IMR-90 (cell line): Measurements from ENCODE around the gene ROBO1. TPM values are rescaled to one million over a fixed set of nuclear protein-coding genes. Genes with fewer than 3 reads are reported as not detected.

Experiments used
- BHLHE40 ChIP-seq: fragments of 150-350 bp; IDR thresholded peaks from 2 replicates; pipeline ENCODE4 v1.6.1; 2016; ENCODE audit warnings: mild to moderate bottlenecking, low read depth, low read length
- CEBPB ChIP-seq: IDR thresholded peaks from 2 replicates; pipeline ENCODE4 v1.6.1; 2012; ENCODE audit warnings: low read depth, low read length, improper control_type of control experiment
- CTCF ChIP-seq: conservative IDR thresholded peaks from 2 replicates; pipeline ENCODE4 v1.5.1; 2012; ENCODE audit warnings: mild to moderate bottlenecking, low read depth, low read length, improper control_type of control experiment
- MXI1 ChIP-seq: IDR thresholded peaks from 2 replicates; pipeline ENCODE4 v1.6.1; 2012; ENCODE audit warnings: low read depth, mild to moderate bottlenecking, low read length, moderate library complexity, borderline replicate concordance
- RFX5 ChIP-seq: IDR thresholded peaks from 2 replicates; pipeline ENCODE4 v1.8.0; 2012; ENCODE audit warnings: low read depth, mild to moderate bottlenecking, low read length, moderate library complexity
- polyA plus RNA-seq, 3 experiments: library from polyadenylated mRNA; depleted of rRNA; stranded (reverse); fragments of >200 nt; gene quantifications; 2 replicates each; pipeline ENCODE4 v1.2.3, GENCODE V29; 2012; ENCODE audit warnings: low replicate concordance in 1 of 3
- total RNA-seq: library from RNA; depleted of rRNA; stranded (reverse); fragments of >200 nt; gene quantifications from 2 replicates; pipeline ENCODE4 v1.2.3, GENCODE V29; 2012

ROBO1 gene
- total and polyA plus RNA-seq, 2 of the 4 experiments (the other 2 are of a cell fraction) = 24.1 to 53.9 TPM

GRCh38 chr3:79361748-79362378 lies 405.9 kb downstream of the ROBO1 start (continued):
- TF ChIP-seq CEBPB (no peak), CTCF (peak; percentile 85), MXI1 (no peak), RFX5 (no peak), BHLHE40 (no peak)
